ENCODE data around the gene BBX.

BBX gene

GRCh38 chr3:107592073-107592472 is 69.3 kb downstream of the BBX start:
- TF ChIP-seq USF1 (IDR thresholded peaks at IDR 0.05) (no peak), TAF1 (IDR thresholded peaks at IDR 0.05; ENCODE audit: low read depth) (no peak), YY1 (IDR thresholded peaks at IDR 0.05; ENCODE audit: low read depth) (no peak), TCF12 (IDR thresholded peaks at IDR 0.05; ENCODE audit: low read depth) (no peak), REST (IDR thresholded peaks at IDR 0.05; ENCODE audit: low read depth) (no peak), NFIC (IDR thresholded peaks at IDR 0.05) (no peak), FOXM1 (IDR thresholded peaks at IDR 0.05; ENCODE audit: borderline replicate concordance, low read depth) (no peak), EGR1 (IDR thresholded peaks at IDR 0.05) (no peak), CEBPB (IDR thresholded peaks at IDR 0.05) (no peak), EP300 (IDR thresholded peaks at IDR 0.05; ENCODE audit: borderline replicate concordance) (no peak), TEAD4 (IDR thresholded peaks at IDR 0.05) (no peak), CREB1 (IDR thresholded peaks at IDR 0.05; ENCODE audit: low read depth) (no peak)

GRCh38 chr3:107594870-107595269 is 72.1 kb downstream of the BBX start:
- no peak for TF ChIP-seq CREB1 (IDR thresholded peaks at IDR 0.05; ENCODE audit: low read depth)
- TF ChIP-seq YY1 (IDR thresholded peaks at IDR 0.05; ENCODE audit: low read depth) = no peak
- no peak for TF ChIP-seq ZBTB7A (IDR thresholded peaks at IDR 0.05; ENCODE audit: low read depth)

GRCh38 chr3:107596639-107597038 is 73.9 kb downstream of the BBX start:
- TF ChIP-seq CREB1 (IDR thresholded peaks at IDR 0.05; ENCODE audit: low read depth) = no peak
- no peak for TF ChIP-seq EP300 (IDR thresholded peaks at IDR 0.05; ENCODE audit: borderline replicate concordance)
- TF ChIP-seq NFIC (IDR thresholded peaks at IDR 0.05) = no peak
- TF ChIP-seq RAD21 (IDR thresholded peaks at IDR 0.05; ENCODE audit: low read depth) = no peak
- no peak for TF ChIP-seq YY1 (IDR thresholded peaks at IDR 0.05; ENCODE audit: low read depth)
- no peak for TF ChIP-seq TEAD4 (IDR thresholded peaks at IDR 0.05)
- no peak for TF ChIP-seq TAF1 (IDR thresholded peaks at IDR 0.05; ENCODE audit: low read depth)
- TF ChIP-seq TCF12 (IDR thresholded peaks at IDR 0.05; ENCODE audit: low read depth) = no peak
- TF ChIP-seq REST (IDR thresholded peaks at IDR 0.05; ENCODE audit: low read depth) = no peak
- TF ChIP-seq USF1 (IDR thresholded peaks at IDR 0.05) = no peak
- TF ChIP-seq EGR1 (IDR thresholded peaks at IDR 0.05) = no peak

GRCh38 chr3:107598926-107599771 is 76.4 kb downstream of the BBX start:
- no peak for TF ChIP-seq MAX (IDR thresholded peaks at IDR 0.05)
- no peak for TF ChIP-seq RAD21 (IDR thresholded peaks at IDR 0.05; ENCODE audit: low read depth)
- no peak for TF ChIP-seq NFIC (IDR thresholded peaks at IDR 0.05)
- TF ChIP-seq EGR1 (IDR thresholded peaks at IDR 0.05) = no peak
- TF ChIP-seq ZBTB7A (IDR thresholded peaks at IDR 0.05; ENCODE audit: low read depth) = no peak
- no peak for TF ChIP-seq TCF12 (IDR thresholded peaks at IDR 0.05; ENCODE audit: low read depth)
- no peak for TF ChIP-seq USF1 (IDR thresholded peaks at IDR 0.05)
- TF ChIP-seq CREB1 (IDR thresholded peaks at IDR 0.05; ENCODE audit: low read depth) = no peak
- no peak for TF ChIP-seq FOXM1 (IDR thresholded peaks at IDR 0.05; ENCODE audit: borderline replicate concordance, low read depth)
- no peak for TF ChIP-seq EP300 (IDR thresholded peaks at IDR 0.05; ENCODE audit: borderline replicate concordance)
- no peak for TF ChIP-seq REST (IDR thresholded peaks at IDR 0.05; ENCODE audit: low read depth)
- no peak for TF ChIP-seq TAF1 (IDR thresholded peaks at IDR 0.05; ENCODE audit: low read depth)
- no peak for TF ChIP-seq TEAD4 (IDR thresholded peaks at IDR 0.05)
- TF ChIP-seq YY1 (IDR thresholded peaks at IDR 0.05; ENCODE audit: low read depth) = no peak
- TF ChIP-seq CEBPB (IDR thresholded peaks at IDR 0.05) = no peak
